Natural killer cell (primary cell): ENCODE results near the gene ABHD6. TPM values are rescaled to one million over a fixed set of nuclear protein-coding genes. Genes with fewer than 3 reads are reported as not detected.

Source experiments
- ATAC-seq, 3 donors: fragments of 150-1000 bp in 2 of 3; fragments of 200-7000 bp in 1 of 3; cut with Tn5 transposase; 1 replicate in 1 of 3; 2 replicates in 2 of 3; pipeline ENCODE4 v1.10.0; 2021; ENCODE audit warnings: mild to moderate bottlenecking in 2 of 3, moderate library complexity in 2 of 3
- DNase-seq, 2 donors: peaks; one replicate each; pipeline versions ENCODE4 v3.0.0 to v3.0.0-alpha.2; 2013 to 2021; ENCODE audit warnings: mixed read lengths in 1 of 2
- H3K27ac ChIP-seq: one replicate; pipeline ENCODE4 v1.5.1; 2013; ENCODE audit warnings: mild to moderate bottlenecking, low read length
- H3K27me3 ChIP-seq: one replicate; pipeline ENCODE4 v1.6.1; 2013; ENCODE audit warnings: low read length; ENCODE audit not compliant: control insufficient read depth, insufficient read depth
- H3K36me3 ChIP-seq: one replicate; pipeline ENCODE4 v1.6.1; 2013; ENCODE audit warnings: low read length; ENCODE audit not compliant: control insufficient read depth, insufficient read depth
- H3K4me1 ChIP-seq: one replicate; pipeline ENCODE4 v1.6.1; 2013; ENCODE audit warnings: low read length; ENCODE audit not compliant: control insufficient read depth, insufficient read depth
- H3K4me3 ChIP-seq: one replicate; pipeline ENCODE4 v1.5.1; 2013; ENCODE audit warnings: low read length
- H3K9me3 ChIP-seq: one replicate; pipeline ENCODE4 v1.6.1; 2013; ENCODE audit warnings: low read length; ENCODE audit not compliant: control insufficient read depth, insufficient read depth
- H3K27ac Mint-ChIP-seq, 2 donors: one replicate each; pipeline ENCODE4 v1.8.0; 2022; ENCODE audit warnings: mild to moderate bottlenecking in 2 of 2, mixed read lengths in 2 of 2, moderate library complexity in 1 of 2
- H3K27me3 Mint-ChIP-seq, 2 donors: one replicate each; pipeline ENCODE4 v1.8.0; 2022; ENCODE audit warnings: low read depth in 2 of 2, mixed read lengths in 2 of 2
- H3K36me3 Mint-ChIP-seq: one replicate; pipeline ENCODE4 v1.8.0; 2022; ENCODE audit warnings: mixed read lengths
- H3K4me1 Mint-ChIP-seq, 2 donors: one replicate each; pipeline ENCODE4 v1.8.0; 2022; ENCODE audit warnings: mixed read lengths in 2 of 2
- H3K4me3 Mint-ChIP-seq: one replicate; pipeline ENCODE4 v1.8.0; 2022; ENCODE audit warnings: mild to moderate bottlenecking, moderate library complexity, mixed read lengths
- H3K9me3 Mint-ChIP-seq, 2 donors: one replicate each; pipeline ENCODE4 v1.8.0; 2022; ENCODE audit warnings: mixed read lengths in 2 of 2
- CTCF ChIP-seq: fragments of 200-600 bp; IDR thresholded peaks from one replicate; pipeline ENCODE4 v1.8.0; 2022; ENCODE audit warnings: antibody characterized with exemption
- WGBS: methylation state at CpG from one replicate; pipeline ENCODE4 v1.1.7; 2013; ENCODE audit warnings: missing lambda C conversion rate; ENCODE audit not compliant: insufficient coverage; 5-methylcytosine and 5-hydroxymethylcytosine counted together
- intact Hi-C: fragments of 100-400 bp; cut with micrococcal nuclease; formaldehyde crosslinking; loops from one replicate; pipeline ENCODE4 v1.14.2; 2022
- total RNA-seq, 4 donors: library from RNA; stranded (reverse); fragments of 120-200 nt in 1 of 4; gene quantifications; one replicate each; pipeline versions ENCODE4 v1.2.3 to v1.2.4, GENCODE V29; 2013 to 2022

ABHD6 gene
- total RNA-seq, 3 donors from 2014 or later (not counting 1 experiment from before 2014, with no cell fraction given): 5.0 to 10.6 (median 9.3) TPM

GRCh38 chr3:58326267-58326900 is 88.8 kb downstream of the ABHD6 start:
- H3K27me3 Mint-ChIP-seq: no peaks in the 10 kb centered on the region
- Histone ChIP-seq H3K4me1 (no peaks in the 10 kb centered on the region), H3K9me3 (no peaks in the 10 kb centered on the region), H3K36me3 (no peaks in the 10 kb centered on the region), H3K4me3 (no peak overlapping the region), H3K27ac (no peak overlapping the region), H3K27me3 (no peaks in the 10 kb centered on the region)
- no peak overlapping the region for H3K4me3 Mint-ChIP-seq
- no peak for TF ChIP-seq CTCF
- no peaks in the 10 kb centered on the region for H3K4me1 Mint-ChIP-seq
- intact Hi-C loops: no loop called here
- DNase-seq: no peak
- no peak for ATAC-seq
- no peaks in the 10 kb centered on the region for H3K9me3 Mint-ChIP-seq
- H3K36me3 Mint-ChIP-seq: no peaks in the 10 kb centered on the region
- WGBS: 96% methylated on average over 8 of the region's 8 CpGs
- peak overlapping the region in 1 of 2 donors; percentile 9 for H3K27ac Mint-ChIP-seq

- intact Hi-C loops: no loop called here
- H3K4me1 ChIP-seq: peaks cover 9% of the 10 kb centered on the region
- H3K9me3 Mint-ChIP-seq: no peaks in the 10 kb centered on the region
- no peaks in the 10 kb centered on the region for H3K27me3 Mint-ChIP-seq
- H3K27me3 ChIP-seq: no peaks in the 10 kb centered on the region
- no peaks in the 10 kb centered on the region for H3K36me3 Mint-ChIP-seq
- H3K9me3 ChIP-seq: no peaks in the 10 kb centered on the region
- H3K27ac Mint-ChIP-seq: peak overlapping the region in 1 of 2 donors; percentile 11
- peaks cover 10 to 22% of the 10 kb centered on the region in 2 donors for H3K4me1 Mint-ChIP-seq
- no peak overlapping the region for H3K27ac ChIP-seq
- H3K36me3 ChIP-seq: no peaks in the 10 kb centered on the region
- no peak for DNase-seq
- no peak overlapping the region for H3K4me3 ChIP-seq
- TF ChIP-seq CTCF: no peak
- no peak for ATAC-seq
- 97% methylated on average over 6 of the region's 8 CpGs for WGBS
- H3K4me3 Mint-ChIP-seq: no peak overlapping the region
Observed at GRCh38 chr3:58329150-58329921, 91.7 kb downstream of the ABHD6 start.

GRCh38 chr3:58329922-58330413 is 92.4 kb downstream of the ABHD6 start:
- Histone ChIP-seq H3K27ac (no peak overlapping the region), H3K27me3 (no peaks in the 10 kb centered on the region), H3K36me3 (no peaks in the 10 kb centered on the region), H3K4me1 (peaks cover 11% of the 10 kb centered on the region), H3K4me3 (no peak overlapping the region), H3K9me3 (no peaks in the 10 kb centered on the region)
- Mint-ChIP-seq H3K27me3 (no peaks in the 10 kb centered on the region), H3K9me3 (no peaks in the 10 kb centered on the region), H3K27ac (no peak overlapping the region), H3K36me3 (no peaks in the 10 kb centered on the region), H3K4me3 (no peak overlapping the region), H3K4me1 (peaks cover 16 to 28% of the 10 kb centered on the region in 2 donors)
- DNase-seq (no peak), ATAC-seq (no peak)
- intact Hi-C loops: no loop called here
- no peak for TF ChIP-seq CTCF
- WGBS: 97% methylated on average over 4 of the region's 5 CpGs
